GM12892 (cell line): ENCODE results near the gene APPBP2.
"Not testable (repeated sequence)": the region's sequence is repeated elsewhere in the genome, so short reads cannot be mapped to it uniquely, and the experiment has no call there.

Experiments used
- DNase-seq: peaks from one replicate; pipeline ENCODE4 v3.0.0; 2011; ENCODE audit not compliant: insufficient read length
- FAIRE-seq: peaks from 2 replicates; lab custom pipeline; 2011; peaks lifted over from hg19 to GRCh38; lab: Jason Lieb, UNC
- POLR2A ChIP-seq: IDR thresholded peaks from 2 replicates; pipeline ENCODE4 v1.6.1; 2011; ENCODE audit warnings: low read depth, low read length, control low read depth
- POLR2AphosphoS5 ChIP-seq: IDR thresholded peaks from 2 replicates; pipeline ENCODE4 v1.6.1; 2011; ENCODE audit warnings: low read depth, low read length, control low read depth
- TAF1 ChIP-seq: IDR thresholded peaks from 2 replicates; pipeline ENCODE4 v1.6.1; 2011; ENCODE audit warnings: low read depth, mild to moderate bottlenecking, control low read depth, low read length, borderline replicate concordance

Gene APPBP2

GRCh38 chr17:60529806-60530205, 3.8 kb upstream of the APPBP2 start:
- DNase-seq (no peak), FAIRE-seq (no peak)
- TF ChIP-seq POLR2AphosphoS5 (no peak), POLR2A (no peak), TAF1 (no peak)

DNA sequence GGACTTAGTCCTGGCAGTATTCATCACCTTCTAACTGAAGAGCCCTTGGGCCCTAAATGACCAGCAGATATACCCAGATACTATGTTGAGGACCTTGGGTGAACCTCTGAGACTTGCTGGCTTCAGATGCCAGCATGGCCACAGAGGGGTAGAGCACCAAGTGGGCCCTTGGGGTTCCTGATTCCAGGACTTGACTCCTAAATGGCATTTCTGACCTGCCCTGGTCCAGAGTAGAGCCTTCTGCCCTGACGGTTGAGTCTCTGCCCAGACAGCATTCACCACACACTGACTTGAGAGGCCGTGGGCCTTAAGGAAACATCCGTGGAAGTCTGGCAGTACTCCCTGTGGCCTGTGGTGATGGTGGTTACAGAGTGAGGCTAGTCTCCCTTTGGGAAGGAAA, 2.8 kb upstream of the APPBP2 start:
- DNase-seq: no peak
- no peak for FAIRE-seq
- no peak for TF ChIP-seq POLR2A
- no peak for TF ChIP-seq POLR2AphosphoS5
- no peak for TF ChIP-seq TAF1

GRCh38 chr17:60527701-60528100, 1.7 kb upstream of the APPBP2 start:
- no peak for DNase-seq
- no peak for FAIRE-seq
- TF ChIP-seq TAF1 (no peak), POLR2A (no peak), POLR2AphosphoS5 (no peak)

DNA sequence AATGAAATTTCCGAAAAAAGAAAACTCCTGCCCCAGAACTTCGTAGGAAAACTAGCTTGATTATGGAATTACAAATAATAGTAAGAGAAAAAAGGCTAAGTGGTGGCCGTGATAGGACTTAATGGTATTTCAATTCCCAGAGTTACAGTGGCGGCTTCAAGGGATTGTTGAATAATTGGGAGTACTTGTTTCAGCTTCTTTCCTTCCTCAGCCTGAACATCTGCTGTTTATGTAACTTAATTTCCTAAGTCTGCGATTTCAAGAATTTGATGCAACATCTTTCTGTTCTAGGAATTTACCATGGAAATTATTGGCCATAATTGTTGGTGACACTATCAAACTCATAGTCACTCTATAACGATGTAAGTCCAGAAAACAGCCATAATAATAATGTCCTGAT, 684 bp upstream of the APPBP2 start:
- TF ChIP-seq POLR2A (no peak), POLR2AphosphoS5 (no peak), TAF1 (no peak)
- DNase-seq: no peak
- FAIRE-seq: no peak

DNA sequence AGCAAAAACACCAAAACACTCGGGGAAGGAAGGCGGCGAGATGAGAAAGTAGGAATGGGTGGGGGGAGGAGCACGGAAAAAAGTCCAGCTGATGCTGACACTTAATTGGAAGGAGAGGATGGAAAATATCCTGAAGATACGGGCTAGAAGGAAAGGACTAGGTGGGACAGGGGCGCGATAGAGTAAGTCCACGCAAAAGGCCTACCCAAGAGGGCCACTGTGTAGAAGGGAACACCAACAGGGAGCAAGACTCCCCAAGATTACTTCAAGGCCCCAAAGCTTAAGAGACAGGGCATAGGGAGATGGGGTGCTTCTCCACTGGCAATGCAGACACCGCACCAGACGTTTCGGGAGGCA, 736 bp downstream of the APPBP2 start:
- FAIRE-seq (no peak), DNase-seq (no peak)
- TF ChIP-seq POLR2AphosphoS5 (no peak), TAF1 (no peak), POLR2A (no peak)

GRCh38 chr17:60524463-60525327, 1.3 kb downstream of the APPBP2 start:
- TF ChIP-seq TAF1 (no peak), POLR2AphosphoS5 (no peak), POLR2A (no peak)
- DNase-seq (no peak), FAIRE-seq (no peak)

DNA sequence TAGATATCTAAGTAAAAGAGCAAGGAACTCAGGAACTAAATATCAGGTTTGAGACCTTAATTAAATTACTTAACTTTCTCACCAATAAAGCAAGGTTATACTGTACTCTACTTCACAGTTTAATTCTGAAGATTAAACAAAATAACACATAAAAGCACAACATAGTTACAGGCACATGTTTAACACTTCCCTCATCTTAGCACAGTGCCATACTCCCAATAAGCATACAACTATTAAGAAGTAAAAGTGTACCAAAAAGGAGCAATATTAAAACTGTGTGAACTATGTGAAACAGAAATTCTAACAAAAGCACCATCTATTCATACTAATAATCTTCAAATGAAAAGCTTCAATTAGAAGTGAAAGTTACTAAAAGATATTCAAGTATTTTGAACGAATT, 2.2 kb downstream of the APPBP2 start:
- no peak for TF ChIP-seq POLR2A
- no peak for TF ChIP-seq TAF1
- TF ChIP-seq POLR2AphosphoS5: no peak
- FAIRE-seq: no peak
- no peak for DNase-seq

DNA sequence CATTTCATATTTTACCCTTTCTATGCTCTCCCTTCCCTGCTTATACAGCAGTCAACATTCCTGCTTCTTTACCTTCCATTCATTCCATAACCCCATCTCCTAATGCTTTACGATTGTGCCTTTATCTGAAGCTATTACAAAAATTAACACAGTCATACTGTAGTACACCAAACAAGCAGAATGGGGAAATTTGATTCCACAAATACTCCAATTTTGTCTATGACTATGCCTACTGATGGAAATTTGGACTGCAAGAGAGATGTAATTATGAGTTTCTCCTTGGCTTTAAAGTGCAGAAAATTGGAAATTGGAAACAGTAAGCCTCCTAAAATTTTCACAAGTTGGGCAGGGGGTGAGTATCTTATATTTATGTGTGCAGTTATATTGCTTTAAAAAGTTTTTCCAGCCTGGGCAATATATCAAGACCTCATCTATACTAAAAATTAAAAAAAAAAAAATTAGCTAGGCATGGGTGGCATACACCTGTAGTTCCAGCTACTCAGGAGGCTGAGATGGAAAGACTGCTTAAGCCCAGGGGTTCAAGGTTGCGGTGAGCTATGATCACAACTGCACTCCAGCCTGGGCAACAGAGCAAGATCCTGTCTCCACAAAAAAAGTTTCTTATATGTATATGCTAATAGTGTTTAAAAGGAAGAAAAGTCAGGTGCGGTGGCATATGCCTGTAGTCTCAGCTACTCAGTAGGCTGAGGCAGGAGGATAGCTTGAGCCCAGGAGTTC, 3.0 kb downstream of the APPBP2 start:
- no peak for DNase-seq
- TF ChIP-seq POLR2AphosphoS5 (no peak), POLR2A (no peak), TAF1 (no peak)
- FAIRE-seq: no peak

- no peak for FAIRE-seq
- no peak for TF ChIP-seq TAF1
- no peak for DNase-seq
Measured at GRCh38 chr17:60519795-60520194, 6.2 kb downstream of the APPBP2 start.

DNA sequence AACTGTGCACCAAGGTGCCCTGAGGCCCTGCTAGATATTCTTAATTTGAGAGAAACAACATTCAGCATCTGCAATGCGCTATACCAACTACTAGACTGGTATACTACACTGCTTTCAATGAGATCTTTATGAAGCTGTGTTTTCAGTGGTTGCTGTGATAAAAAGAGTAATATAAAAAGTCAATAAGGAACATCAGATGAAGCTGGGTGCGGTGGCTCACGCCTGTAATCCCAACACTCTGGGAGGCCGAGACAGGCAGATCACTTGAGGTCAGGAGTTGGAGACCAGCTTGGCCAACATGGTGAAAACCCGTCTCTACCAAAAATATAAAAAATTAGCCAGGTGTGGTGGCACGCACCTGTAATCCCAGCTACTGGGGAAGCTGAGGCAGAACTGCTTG, 10.4 kb downstream of the APPBP2 start:
- not testable (repeated sequence) for FAIRE-seq, DNase-seq

DNA sequence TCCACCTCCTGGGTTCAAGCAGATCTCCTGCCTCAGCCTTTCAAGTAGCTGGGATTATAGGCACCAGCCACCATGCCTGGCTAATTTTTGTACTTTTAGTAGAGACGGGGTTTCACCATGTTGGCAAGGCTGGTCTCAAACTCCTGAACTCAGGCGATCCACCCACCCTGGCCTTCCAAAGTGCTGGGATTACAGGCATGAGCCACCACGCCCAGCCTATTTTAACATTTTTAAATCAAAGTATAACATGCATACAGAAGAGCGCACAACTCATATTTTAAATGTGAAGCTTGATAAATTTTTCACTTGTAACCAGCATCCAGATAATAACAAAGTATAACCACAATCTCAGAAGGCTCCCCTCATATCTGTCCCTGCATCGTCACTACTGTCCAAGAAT, 10.8 kb downstream of the APPBP2 start:
- DNase-seq, FAIRE-seq: not testable (repeated sequence)

- FAIRE-seq: no peak
- TF ChIP-seq TAF1 (no peak), POLR2A (no peak), POLR2AphosphoS5 (no peak)
- no peak for DNase-seq
Measured at GRCh38 chr17:60514500-60514899, 11.5 kb downstream of the APPBP2 start.

DNA sequence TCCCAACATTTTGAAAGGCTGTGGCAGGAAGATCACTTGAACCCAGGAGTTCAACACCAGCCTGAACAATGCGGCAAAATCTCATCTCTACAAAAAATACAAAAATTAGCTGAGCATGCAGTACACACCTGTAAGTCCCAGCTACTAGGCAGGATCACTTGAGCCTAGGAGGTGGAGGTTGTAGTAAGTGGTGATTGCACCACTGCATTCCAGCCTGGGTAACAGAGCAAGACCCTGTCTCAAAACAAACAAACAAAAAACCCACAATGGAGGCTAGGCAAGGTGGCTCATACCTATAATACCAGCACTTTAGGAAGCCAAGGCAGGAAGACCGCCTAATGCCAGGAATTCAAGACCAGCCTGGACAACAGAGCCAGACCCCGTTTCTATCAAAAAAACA, 12.0 kb downstream of the APPBP2 start:
- DNase-seq (no peak), FAIRE-seq (no peak)
- TF ChIP-seq TAF1: no peak
- TF ChIP-seq POLR2A: no peak
- TF ChIP-seq POLR2AphosphoS5: no peak
